Upper lobe of right lung (tissue), 1 donor: Measurements from ENCODE around the gene ZNF491. TPM values are rescaled to one million over a fixed set of nuclear protein-coding genes. Genes with fewer than 3 reads are reported as not detected.
A peak's percentile ranks its signal among the peaks of the same experiment; 100 is the strongest.
"Not testable (repeated sequence)": the region's sequence is repeated elsewhere in the genome, so short reads cannot be mapped to it uniquely, and the experiment has no call there.

Source experiments
- ATAC-seq: fragments of 200-7000 bp; cut with Tn5 transposase; one replicate; pipeline ENCODE4 v1.9.1; 2020; ENCODE audit warnings: mild to moderate bottlenecking, moderate library complexity
- DNase-seq: peaks from one replicate; pipeline ENCODE4 v3.0.0-alpha.2; 2020
- H3K27ac ChIP-seq: fragments of 200-600 bp; one replicate; pipeline ENCODE4 v1.8.0; 2022
- H3K27me3 ChIP-seq: fragments of 200-600 bp; one replicate; pipeline ENCODE4 v1.8.0; 2022; ENCODE audit warnings: mild to moderate bottlenecking
- H3K36me3 ChIP-seq: fragments of 200-600 bp; one replicate; pipeline ENCODE4 v1.8.0; 2022
- H3K4me1 ChIP-seq: fragments of 200-600 bp; one replicate; pipeline ENCODE4 v1.8.0; 2022
- H3K4me3 ChIP-seq: fragments of 200-600 bp; one replicate; pipeline ENCODE4 v1.8.0; 2022; ENCODE audit warnings: mild to moderate bottlenecking
- H3K9me3 ChIP-seq: fragments of 200-600 bp; one replicate; pipeline ENCODE4 v1.8.0; 2022
- CTCF ChIP-seq: fragments of 200-600 bp; IDR thresholded peaks from one replicate; pipeline ENCODE4 v1.8.0; 2022; ENCODE audit warnings: antibody characterized with exemption
- intact Hi-C: fragments of 100-400 bp; cut with DNase I; formaldehyde crosslinking; loops from one replicate; pipeline ENCODE4 v1.11.0; 2022
- total RNA-seq: library from RNA; stranded (reverse); fragmentation: NEBNext Ultra II Directional; extraction: Animal tissue kit (Norgen Biotek cat#: 25700); gene quantifications from one replicate; pipeline ENCODE4 v1.2.1, GENCODE V29; 2021
- donor health status: DM: no; HTN: yes; CAD: no; lungs with severe emphysema.

The ZNF491 gene
- total RNA-seq, 1 donor from 2014 or later: 1.9 TPM

GRCh38 chr19:11813703-11814028 lies 15.3 kb downstream of the ZNF491 start:
- peak overlapping the region; percentile 93 for H3K27ac ChIP-seq
- no peak for TF ChIP-seq CTCF

GRCh38 chr19:11814029-11814699 lies 15.8 kb downstream of the ZNF491 start, which contains the start of gene ZNF440:
TSS of gene ZNF440 (plus strand) at chr19:11814273. CDS start at chr19:11814448, 175 bp downstream.
- DNase-seq (peak; percentile 97), ATAC-seq (peak; percentile 100)
- intact Hi-C loops: no loop called here
- Histone ChIP-seq H3K27me3 (no peaks in the 10 kb centered on the region), H3K9me3 (no peaks in the 10 kb centered on the region), H3K36me3 (no peaks in the 10 kb centered on the region), H3K27ac (peak within 1 kb of the TSS; percentile 93), H3K4me3 (peak within 1 kb of the TSS; percentile 86), H3K4me1 (peaks cover 9% of the 10 kb centered on the region)
- no peak for TF ChIP-seq CTCF

More at GRCh38 chr19:11813703-11814028, 15.3 kb downstream of the ZNF491 start:
- H3K27me3 ChIP-seq: no peaks in the 10 kb centered on the region
- H3K4me3 ChIP-seq: peak overlapping the region; percentile 86
- intact Hi-C loops: no loop called here
- no peaks in the 10 kb centered on the region for H3K9me3 ChIP-seq
- peaks cover 9% of the 10 kb centered on the region for H3K4me1 ChIP-seq
- DNase-seq (no peak), ATAC-seq (peak; percentile 54)
- H3K36me3 ChIP-seq: no peaks in the 10 kb centered on the region

- intact Hi-C loops: no loop called here
- no peaks in the 10 kb centered on the region for H3K9me3 ChIP-seq
- H3K4me1 ChIP-seq: peaks cover 9% of the 10 kb centered on the region
- no peaks in the 10 kb centered on the region for H3K27me3 ChIP-seq
- peak overlapping the region; percentile 86 for H3K4me3 ChIP-seq
- H3K27ac ChIP-seq: peak overlapping the region; percentile 93
- H3K36me3 ChIP-seq: no peaks in the 10 kb centered on the region
- peak; percentile 7 for ATAC-seq
- DNase-seq: no peak
- no peak for TF ChIP-seq CTCF
Measured at GRCh38 chr19:11814700-11815035, 16.3 kb downstream of the ZNF491 start.

- Histone ChIP-seq H3K36me3 (no peaks in the 10 kb centered on the region), H3K27me3 (no peaks in the 10 kb centered on the region), H3K9me3 (no peaks in the 10 kb centered on the region), H3K4me3 (no peak overlapping the region), H3K4me1 (no peaks in the 10 kb centered on the region), H3K27ac (no peak overlapping the region)
- ATAC-seq (no peak), DNase-seq (no peak)
- intact Hi-C loops: no loop called here
- no peak for TF ChIP-seq CTCF
Measured at GRCh38 chr19:11821474-11822109, 23.3 kb downstream of the ZNF491 start.

GRCh38 chr19:11828957-11829876 lies 30.9 kb downstream of the ZNF491 start:
- H3K27me3 ChIP-seq, DNase-seq, H3K4me1 ChIP-seq, H3K4me3 ChIP-seq, intact Hi-C loops, ATAC-seq, H3K27ac ChIP-seq: not testable (repeated sequence)
- peaks cover 36% of the 10 kb centered on the region for H3K9me3 ChIP-seq
- peaks cover 22% of the 10 kb centered on the region for H3K36me3 ChIP-seq
